ENCODE data around the gene FAM200A.

The FAM200A gene

DNA sequence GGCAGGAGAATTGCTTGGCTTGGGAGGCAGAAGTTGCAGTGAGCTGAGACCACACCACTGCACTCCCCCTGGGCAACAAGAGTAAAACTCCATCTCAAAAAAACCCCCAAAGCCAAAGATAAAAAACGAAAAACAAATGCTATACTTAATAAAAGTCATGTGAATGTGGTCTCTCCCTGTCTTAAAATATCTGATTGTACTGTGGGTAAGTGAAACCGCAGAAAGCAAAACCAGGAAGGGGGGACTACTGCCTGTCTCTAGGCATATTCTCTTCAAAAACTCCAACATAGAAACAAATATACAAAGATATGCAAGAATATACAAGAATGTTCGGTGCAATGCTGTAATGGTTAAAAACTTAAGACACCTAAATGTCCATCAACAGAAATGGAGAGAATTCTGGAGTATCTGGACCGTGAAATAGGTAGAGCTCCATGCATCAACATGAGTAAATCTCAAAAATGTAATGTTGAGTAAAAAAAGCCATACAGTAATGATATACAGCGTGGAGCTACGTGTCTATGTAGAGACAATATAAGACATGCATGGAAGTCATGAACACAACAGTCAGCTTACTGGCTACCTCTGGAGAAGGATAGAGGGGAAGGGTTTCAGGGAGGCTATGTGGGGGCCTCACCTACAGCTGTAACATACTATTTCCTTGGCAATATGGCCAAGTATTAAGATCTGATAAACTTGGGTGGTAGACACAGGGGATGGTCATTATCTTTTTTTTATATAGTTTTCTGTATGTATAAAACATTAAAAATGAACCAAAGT, 54.0 kb downstream of the FAM200A start:
- TF ChIP-seq SPI1 (IDR thresholded peaks at IDR 0.05; ENCODE audit: low read depth, low read length), result no peak
- no peak for TF ChIP-seq POU2F2 (IDR thresholded peaks at IDR 0.05; ENCODE audit: low read depth, low read length)
- no peak for TF ChIP-seq TAF1 (IDR thresholded peaks at IDR 0.05; ENCODE audit: low read depth, low read length)
- no peak for TF ChIP-seq POLR2AphosphoS5 (IDR thresholded peaks at IDR 0.05; ENCODE audit: low read depth, low read length)
- TF ChIP-seq POLR2A (IDR thresholded peaks at IDR 0.05; ENCODE audit: low read depth, low read length), result no peak
- TF ChIP-seq PAX5 (IDR thresholded peaks at IDR 0.05; ENCODE audit: insufficient read depth, low read length, severe bottlenecking), result no peak
- FAIRE-seq, result no peak
- DNase-seq (ENCODE audit: insufficient read length, low spot score), result no peak

Data from GM12891 (cell line).